Liver (tissue), 9 donors: ENCODE measurements around the gene DNMT3A. TPM values are rescaled to one million over a fixed set of nuclear protein-coding genes. Genes with fewer than 3 reads are reported as not detected.

ENCODE experiments used
- DNase-seq: peaks from one replicate; pipeline ENCODE4 v3.0.0-alpha.2; 2017; ENCODE audit warnings: low spot score
- H3K27ac ChIP-seq, 2 donors: one replicate each; pipeline ENCODE4 v1.7.0; 2013; ENCODE audit warnings: inconsistent platforms in 2 of 2, low read length in 2 of 2, control low read depth in 1 of 2, low read depth in 1 of 2, mild to moderate bottlenecking in 1 of 2
- H3K27me3 ChIP-seq, 4 donors: one replicate each; pipeline versions ENCODE4 v1.6.1 to v1.7.0; 2013; ENCODE audit warnings: low read length in 3 of 4, inconsistent platforms in 1 of 4, mild to moderate bottlenecking in 1 of 4, moderate library complexity in 1 of 4; ENCODE audit not compliant: control insufficient read depth in 4 of 4, insufficient read depth in 4 of 4
- H3K36me3 ChIP-seq, 4 donors: one replicate each; pipeline versions ENCODE4 v1.6.1 to v1.7.0; 2013; ENCODE audit warnings: low read length in 3 of 4, mild to moderate bottlenecking in 3 of 4, low read depth in 1 of 4, moderate library complexity in 1 of 4; ENCODE audit not compliant: control insufficient read depth in 4 of 4, insufficient read depth in 3 of 4
- H3K4me1 ChIP-seq, 4 donors: one replicate each; pipeline versions ENCODE4 v1.6.1 to v1.7.0; 2013; ENCODE audit warnings: low read length in 3 of 4, mild to moderate bottlenecking in 3 of 4, moderate library complexity in 1 of 4; ENCODE audit not compliant: control insufficient read depth in 4 of 4, insufficient read depth in 4 of 4
- H3K4me3 ChIP-seq, 3 donors: one replicate each; pipeline versions ENCODE4 v1.6.1 to v1.7.0; 2013; ENCODE audit warnings: low read length in 3 of 3, control low read depth in 1 of 3, low read depth in 1 of 3, mild to moderate bottlenecking in 1 of 3
- H3K9ac ChIP-seq, 2 donors: one replicate each; pipeline ENCODE4 v1.7.0; 2013; ENCODE audit warnings: low read length in 2 of 2, mild to moderate bottlenecking in 2 of 2, moderate library complexity in 2 of 2, control low read depth in 1 of 2, low read depth in 1 of 2
- H3K9me3 ChIP-seq, 4 donors: one replicate each; pipeline versions ENCODE4 v1.6.1 to v1.7.0; 2013; ENCODE audit warnings: low read length in 3 of 4; ENCODE audit not compliant: control insufficient read depth in 4 of 4
- EGR1 ChIP-seq, 2 donors: IDR thresholded peaks; 2 replicates each; pipeline ENCODE4 v1.6.1; 2016 to 2018; ENCODE audit warnings: antibody characterized with exemption in 2 of 2, low read depth in 2 of 2
- FOXA1 ChIP-seq: IDR thresholded peaks from 2 replicates; pipeline ENCODE4 v1.6.1; 2016; ENCODE audit warnings: antibody characterized with exemption
- FOXA2 ChIP-seq: IDR thresholded peaks from 2 replicates; pipeline ENCODE4 v1.6.1; 2016; ENCODE audit warnings: antibody characterized with exemption
- GABPA ChIP-seq, 2 donors: IDR thresholded peaks in 1 of 2; conservative IDR thresholded peaks in 1 of 2; 2 replicates each; pipeline ENCODE4 v1.6.1; 2016; ENCODE audit warnings: antibody characterized with exemption in 2 of 2, mild to moderate bottlenecking in 1 of 2, moderate library complexity in 1 of 2
- HNF4A ChIP-seq, 2 donors: conservative IDR thresholded peaks; 2 replicates each; pipeline ENCODE4 v1.6.1; 2016; ENCODE audit warnings: antibody characterized with exemption in 2 of 2, mild to moderate bottlenecking in 2 of 2
- JUND ChIP-seq, 2 donors: IDR thresholded peaks; 2 replicates each; pipeline ENCODE4 v1.6.1; 2016; ENCODE audit warnings: antibody characterized with exemption in 2 of 2
- NR2F2 ChIP-seq: IDR thresholded peaks from 2 replicates; pipeline ENCODE4 v1.6.1; 2016; ENCODE audit warnings: antibody characterized with exemption
- RAD21 ChIP-seq, 2 donors: IDR thresholded peaks; 2 replicates each; pipeline ENCODE4 v1.6.1; 2016; ENCODE audit warnings: antibody characterized with exemption in 2 of 2, mild to moderate bottlenecking in 2 of 2
- RXRA ChIP-seq, 2 donors: IDR thresholded peaks; 2 replicates each; pipeline ENCODE4 v1.6.1; 2017 to 2018; ENCODE audit warnings: antibody characterized with exemption in 2 of 2, mild to moderate bottlenecking in 1 of 2
- SP1 ChIP-seq: IDR thresholded peaks from 2 replicates; pipeline ENCODE4 v1.6.1; 2018; ENCODE audit warnings: antibody characterized with exemption, mild to moderate bottlenecking
- TAF1 ChIP-seq: conservative IDR thresholded peaks from 2 replicates; pipeline ENCODE4 v1.6.1; 2016; ENCODE audit warnings: antibody characterized with exemption, mild to moderate bottlenecking
- YY1 ChIP-seq: IDR thresholded peaks from 2 replicates; pipeline ENCODE4 v1.6.1; 2016; ENCODE audit warnings: antibody characterized with exemption, mild to moderate bottlenecking
- WGBS: extraction: QIAGEN DNeasy Blood & Tissue Kit; methylation state at CpG from one replicate; pipeline ENCODE4 v1.1.7; 2013; 5-methylcytosine and 5-hydroxymethylcytosine counted together
- polyA plus RNA-seq, 2 donors: library from polyadenylated mRNA; stranded (reverse) in 1 of 2; unstranded in 1 of 2; fragments of 200-250 nt in 1 of 2; fragments of >200 nt in 1 of 2; fragmentation: Nextera tagmentation in 1 of 2; extraction: Ambion mirVana in 1 of 2; gene quantifications; one replicate each; pipeline versions ENCODE4 v1.2.1 to v1.2.3, GENCODE V29; 2013 to 2015
- total RNA-seq, 2 donors: library from RNA; depleted of rRNA; stranded (reverse); fragments of >200 nt; gene quantifications; one replicate each; pipeline ENCODE4 v1.2.3, GENCODE V29; 2014
- TF ChIP-seq, protein P1 (sequence below): fragments of 150-350 bp; IDR thresholded peaks from 2 replicates; pipeline ENCODE4 v1.5.1; 2017; ENCODE audit warnings: improper control_type of control experiment, low read depth, low read length; ENCODE audit not compliant: missing input control
- TF ChIP-seq, protein P2 (sequence below): IDR thresholded peaks from 2 replicates; pipeline ENCODE4 v1.6.1; 2016; ENCODE audit warnings: antibody characterized with exemption
- TF ChIP-seq, protein P3 (sequence below): IDR thresholded peaks from 2 replicates; pipeline ENCODE4 v1.6.1; 2016; ENCODE audit warnings: antibody characterized with exemption
- donor health status: healthy.
- donor health status: healthy.
- donor health status: healthy.
- donor health status: healthy.
- donor health status: healthy.

DNMT3A gene
- total and polyA plus RNA-seq, 4 donors = 3.5 to 24.2 (median 8.1) TPM

DNA sequence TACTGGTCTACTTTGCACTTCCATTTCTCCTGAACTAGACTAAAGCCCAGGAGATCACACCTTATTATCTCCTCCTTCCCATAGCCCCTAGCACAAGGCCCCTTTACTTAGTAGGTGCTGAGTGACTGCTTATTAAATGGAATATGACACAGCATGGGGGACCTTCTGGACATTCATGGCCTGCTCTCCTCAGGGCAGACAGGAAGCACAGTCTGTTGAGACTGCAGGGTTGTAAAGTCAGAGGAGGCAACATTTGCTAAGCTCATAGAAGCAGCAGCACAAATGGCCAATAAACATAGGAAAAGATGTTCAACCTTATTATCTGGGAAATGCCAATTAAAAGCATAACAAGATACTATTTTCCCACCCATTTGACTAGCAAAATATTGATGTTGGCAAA is 75.3 kb downstream of the DNMT3A start:
- no peak overlapping the region for H3K4me3 ChIP-seq
- no peaks in the 10 kb centered on the region for H3K4me1 ChIP-seq
- H3K27me3 ChIP-seq = no peaks in the 10 kb centered on the region
- no peaks in the 10 kb centered on the region for H3K9me3 ChIP-seq
- H3K27ac ChIP-seq = no peak overlapping the region
- TF ChIP-seq FOXA2 (no peak), YY1 (no peak)
- TF ChIP-seq, protein P1, sequence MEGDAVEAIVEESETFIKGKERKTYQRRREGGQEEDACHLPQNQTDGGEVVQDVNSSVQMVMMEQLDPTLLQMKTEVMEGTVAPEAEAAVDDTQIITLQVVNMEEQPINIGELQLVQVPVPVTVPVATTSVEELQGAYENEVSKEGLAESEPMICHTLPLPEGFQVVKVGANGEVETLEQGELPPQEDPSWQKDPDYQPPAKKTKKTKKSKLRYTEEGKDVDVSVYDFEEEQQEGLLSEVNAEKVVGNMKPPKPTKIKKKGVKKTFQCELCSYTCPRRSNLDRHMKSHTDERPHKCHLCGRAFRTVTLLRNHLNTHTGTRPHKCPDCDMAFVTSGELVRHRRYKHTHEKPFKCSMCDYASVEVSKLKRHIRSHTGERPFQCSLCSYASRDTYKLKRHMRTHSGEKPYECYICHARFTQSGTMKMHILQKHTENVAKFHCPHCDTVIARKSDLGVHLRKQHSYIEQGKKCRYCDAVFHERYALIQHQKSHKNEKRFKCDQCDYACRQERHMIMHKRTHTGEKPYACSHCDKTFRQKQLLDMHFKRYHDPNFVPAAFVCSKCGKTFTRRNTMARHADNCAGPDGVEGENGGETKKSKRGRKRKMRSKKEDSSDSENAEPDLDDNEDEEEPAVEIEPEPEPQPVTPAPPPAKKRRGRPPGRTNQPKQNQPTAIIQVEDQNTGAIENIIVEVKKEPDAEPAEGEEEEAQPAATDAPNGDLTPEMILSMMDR = no peak
- no peak overlapping the region for H3K9ac ChIP-seq
- peaks cover 2 to 16% (median 7%) of the 10 kb centered on the region in 4 donors for H3K36me3 ChIP-seq
- DNase-seq = no peak

DNA sequence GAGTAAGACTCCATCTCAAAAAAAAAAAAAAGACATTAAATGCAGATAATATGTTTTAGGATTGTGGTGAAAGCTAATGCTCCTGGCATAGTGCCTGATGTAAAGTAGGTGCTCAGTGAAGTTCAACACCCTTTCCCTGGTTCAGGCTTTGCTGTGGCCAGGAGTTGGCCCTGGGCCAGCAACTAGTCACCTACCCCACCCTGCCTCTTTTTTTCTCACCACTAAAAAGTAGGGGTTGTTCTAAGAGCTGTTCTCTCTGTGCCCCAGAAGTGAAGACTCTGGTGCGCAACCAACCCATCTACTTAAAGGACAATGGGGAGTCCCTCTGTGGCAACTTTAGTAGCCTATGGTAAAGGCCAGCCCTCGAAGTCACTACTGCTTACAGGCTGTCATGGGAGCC is 75.9 kb downstream of the DNMT3A start:
- DNase-seq = peak; percentile 60
- Histone ChIP-seq H3K27ac (no peak overlapping the region), H3K27me3 (no peaks in the 10 kb centered on the region), H3K9me3 (no peaks in the 10 kb centered on the region), H3K4me3 (no peak overlapping the region), H3K9ac (no peak overlapping the region), H3K4me1 (no peaks in the 10 kb centered on the region), H3K36me3 (peaks cover 0 to 16% (median 5%) of the 10 kb centered on the region in 4 donors)
- TF ChIP-seq TAF1 = no peak
- TF ChIP-seq FOXA1 = no peak
- TF ChIP-seq JUND (IDR thresholded peaks at IDR 0.05) = no peak
- WGBS = 94% methylated on average over 2 of the region's 2 CpGs

DNA sequence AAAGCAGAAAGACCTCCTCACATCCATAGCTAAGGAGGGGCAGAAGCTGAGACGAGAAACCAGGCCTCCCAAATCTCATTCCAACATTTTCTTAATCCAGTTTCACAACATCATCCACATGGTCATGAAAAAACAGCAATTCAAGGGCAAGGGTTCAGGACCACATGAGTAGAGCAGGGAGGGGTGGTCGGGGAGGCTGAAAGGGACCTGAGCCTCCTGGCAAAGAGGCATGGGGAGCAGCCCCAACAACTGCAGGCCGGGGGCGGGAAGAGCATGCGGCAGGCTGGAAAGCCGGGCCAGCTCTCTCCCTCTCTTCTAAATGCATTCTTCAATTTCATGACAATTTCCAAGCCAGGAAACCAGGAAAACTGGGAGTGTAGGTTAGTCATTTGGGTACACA is 76.7 kb downstream of the DNMT3A start:
- 96% methylated on average over 6 of the region's 6 CpGs for WGBS
- TF ChIP-seq TAF1 = no peak
- no peak for TF ChIP-seq RXRA (IDR thresholded peaks at IDR 0.05)
- TF ChIP-seq FOXA2 = no peak
- no peak for TF ChIP-seq EGR1 (IDR thresholded peaks at IDR 0.05; ENCODE audit: low read depth in 2 of 2)
- no peak for TF ChIP-seq NR2F2
- TF ChIP-seq, protein P2, sequence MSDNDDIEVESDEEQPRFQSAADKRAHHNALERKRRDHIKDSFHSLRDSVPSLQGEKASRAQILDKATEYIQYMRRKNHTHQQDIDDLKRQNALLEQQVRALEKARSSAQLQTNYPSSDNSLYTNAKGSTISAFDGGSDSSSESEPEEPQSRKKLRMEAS = no peak
- no peak for TF ChIP-seq SP1
- TF ChIP-seq, protein P3, sequence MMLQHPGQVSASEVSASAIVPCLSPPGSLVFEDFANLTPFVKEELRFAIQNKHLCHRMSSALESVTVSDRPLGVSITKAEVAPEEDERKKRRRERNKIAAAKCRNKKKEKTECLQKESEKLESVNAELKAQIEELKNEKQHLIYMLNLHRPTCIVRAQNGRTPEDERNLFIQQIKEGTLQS = no peak
- TF ChIP-seq GABPA (IDR thresholded peaks at IDR 0.05 in 1 of 2, conservative IDR thresholded peaks at IDR 0.05 in 1 of 2) = no peak
- no peak for TF ChIP-seq FOXA1
- TF ChIP-seq HNF4A (conservative IDR thresholded peaks at IDR 0.05) = no peak
- TF ChIP-seq, protein P1 = no peak
- TF ChIP-seq RAD21 (IDR thresholded peaks at IDR 0.05) = no peak
- no peak for TF ChIP-seq JUND (IDR thresholded peaks at IDR 0.05)
- no peak for DNase-seq
- Histone ChIP-seq H3K9me3 (no peaks in the 10 kb centered on the region), H3K4me1 (no peaks in the 10 kb centered on the region), H3K9ac (no peak overlapping the region), H3K27me3 (no peaks in the 10 kb centered on the region), H3K4me3 (no peak overlapping the region), H3K36me3 (peaks cover 0 to 16% (median 4%) of the 10 kb centered on the region in 4 donors), H3K27ac (no peak overlapping the region)
